Activated CD4-positive, alpha-beta T cell treated with anti-CD3 and anti-CD28 coated beads, Interleukin-2, amount 50 U/mL, for 24 hours (primary cell): ENCODE data around the gene FYB1.

Source experiments
- DNase-seq, 2 donors: peaks; one replicate each; pipeline ENCODE4 v3.0.0-alpha.2; 2020; ENCODE audit warnings: low read depth in 1 of 2, low spot score in 1 of 2

The FYB1 gene

GRCh38 chr5:39058178-39058921 is 161.0 kb downstream of the FYB1 start:
- DNase-seq, result no peak

DNA sequence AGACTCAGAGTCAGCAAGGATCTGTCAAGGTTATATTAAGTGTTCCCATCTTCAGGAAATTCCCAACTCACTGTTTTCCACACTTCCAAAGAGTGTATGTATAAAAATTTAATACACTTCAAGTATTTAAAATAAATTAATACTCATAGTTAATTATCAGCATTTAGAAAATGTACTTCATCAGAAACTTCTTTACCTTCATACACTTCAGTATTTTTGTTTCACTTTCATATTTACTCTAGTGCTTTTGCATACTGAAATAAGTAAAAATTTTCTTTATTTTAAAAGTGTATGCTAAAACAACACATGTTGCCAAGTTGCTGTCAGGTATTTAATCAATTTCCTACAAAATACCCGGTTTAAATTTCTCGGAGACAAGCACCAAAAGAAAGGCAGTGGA is 161.6 kb downstream of the FYB1 start:
- no peak for DNase-seq

DNA sequence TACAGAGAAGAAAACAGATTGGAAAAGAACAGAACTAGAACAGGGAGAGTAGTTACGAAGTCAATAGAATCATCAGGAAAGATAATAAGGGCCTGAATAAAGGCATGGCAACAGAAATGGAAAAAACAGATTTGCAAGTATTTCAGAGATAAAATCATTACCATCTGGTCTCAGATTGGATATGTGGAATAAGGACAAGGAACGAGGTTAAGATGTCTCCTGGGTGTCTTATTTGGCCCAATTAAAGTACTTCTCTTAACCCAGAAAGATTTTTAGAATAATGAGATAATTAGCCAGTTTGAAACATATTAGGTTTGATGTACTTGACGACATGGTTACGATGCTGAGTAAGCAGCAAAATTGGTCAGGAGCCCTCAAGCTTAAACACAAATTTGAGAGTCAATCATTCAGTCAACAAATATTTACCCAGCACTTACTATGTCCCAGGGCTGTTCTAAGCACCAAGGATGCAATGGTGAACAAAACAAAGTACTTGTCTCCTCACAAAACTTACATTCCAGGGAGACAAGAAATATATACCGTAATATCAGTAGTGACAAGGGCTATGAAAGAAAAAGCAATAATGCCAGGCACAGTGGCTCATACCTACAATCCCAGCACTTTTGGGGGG is 163.5 kb downstream of the FYB1 start:
- no peak for DNase-seq
